Lung (tissue), 12 donors: ENCODE measurements around the gene PRKCZ. TPM values are rescaled to one million over a fixed set of nuclear protein-coding genes. Genes with fewer than 3 reads are reported as not detected.

Experiments
- ATAC-seq: fragments of 200-7000 bp; cut with Tn5 transposase; one replicate; pipeline ENCODE4 v1.9.1; 2020; ENCODE audit warnings: moderate number of reproducible peaks; ENCODE audit not compliant: insufficient read depth, low FRiP score
- DNase-seq, 3 donors: peaks; one replicate each; pipeline ENCODE4 v3.0.0-alpha.2; 2013 to 2017
- H3K27ac ChIP-seq, 2 donors: one replicate each; pipeline ENCODE4 v1.5.1; 2013; ENCODE audit warnings: mild to moderate bottlenecking in 2 of 2, moderate library complexity in 2 of 2, control low read depth in 1 of 2, inconsistent platforms in 1 of 2, low read depth in 1 of 2, low read length in 1 of 2
- H3K27me3 ChIP-seq, 3 donors: one replicate each; pipeline ENCODE4 v1.5.1; 2013; ENCODE audit warnings: low read length in 2 of 3; ENCODE audit not compliant: control insufficient read depth in 3 of 3, insufficient read depth in 3 of 3
- H3K36me3 ChIP-seq, 4 donors: one replicate each; pipeline ENCODE4 v1.5.1; 2013; ENCODE audit warnings: low read length in 4 of 4, mild to moderate bottlenecking in 1 of 4, moderate library complexity in 1 of 4; ENCODE audit not compliant: control insufficient read depth in 4 of 4, insufficient read depth in 4 of 4
- H3K4me1 ChIP-seq, 5 donors: one replicate each; pipeline ENCODE4 v1.5.1; 2013; ENCODE audit warnings: low read length in 5 of 5, mild to moderate bottlenecking in 2 of 5, moderate library complexity in 1 of 5; ENCODE audit not compliant: control insufficient read depth in 5 of 5, insufficient read depth in 5 of 5
- H3K4me3 ChIP-seq: one replicate; pipeline ENCODE4 v1.5.1; 2013; ENCODE audit warnings: mild to moderate bottlenecking, control low read depth, moderate library complexity
- H3K9ac ChIP-seq, 2 donors: one replicate each; pipeline ENCODE4 v1.5.1; 2013; ENCODE audit warnings: low read length in 2 of 2, control low read depth in 1 of 2; ENCODE audit not compliant: insufficient read depth in 1 of 2
- H3K9me3 ChIP-seq, 4 donors: one replicate each; pipeline ENCODE4 v1.5.1; 2013; ENCODE audit warnings: low read length in 3 of 4, mild to moderate bottlenecking in 1 of 4, moderate library complexity in 1 of 4; ENCODE audit not compliant: control insufficient read depth in 4 of 4, insufficient read depth in 3 of 4
- WGBS, 2 donors: extraction: QIAGEN DNeasy Blood & Tissue Kit; methylation state at CpG; one replicate each; pipeline ENCODE4 v1.1.7; 2013; 5-methylcytosine and 5-hydroxymethylcytosine counted together
- polyA plus RNA-seq, 2 donors: library from polyadenylated mRNA; stranded (reverse); fragments of 200-250 nt; gene quantifications; one replicate each; pipeline ENCODE4 v1.2.1, GENCODE V29; 2013
- total RNA-seq, 2 donors: library from RNA; depleted of rRNA in 1 of 2; stranded (reverse); fragments of >200 nt in 1 of 2; gene quantifications; one replicate each; pipeline ENCODE4 v1.2.1, GENCODE V29; 2014 to 2021
- TF ChIP-seq, protein P1 (sequence below): IDR thresholded peaks from 2 replicates; pipeline ENCODE4 v1.5.1; 2012; ENCODE audit warnings: mild to moderate bottlenecking; ENCODE audit errors: control extremely low read depth, extremely low read depth
- donor health status: control.
- donor health status: control.
- donor health status: Bipolar disorder and iron deficiency.
- donor health status: healthy.
- donor health status: DM: yes; HTN: yes; CAD: no.

Gene PRKCZ
- total and polyA plus RNA-seq, 4 donors: 55.2 to 149 (median 117) TPM

DNA sequence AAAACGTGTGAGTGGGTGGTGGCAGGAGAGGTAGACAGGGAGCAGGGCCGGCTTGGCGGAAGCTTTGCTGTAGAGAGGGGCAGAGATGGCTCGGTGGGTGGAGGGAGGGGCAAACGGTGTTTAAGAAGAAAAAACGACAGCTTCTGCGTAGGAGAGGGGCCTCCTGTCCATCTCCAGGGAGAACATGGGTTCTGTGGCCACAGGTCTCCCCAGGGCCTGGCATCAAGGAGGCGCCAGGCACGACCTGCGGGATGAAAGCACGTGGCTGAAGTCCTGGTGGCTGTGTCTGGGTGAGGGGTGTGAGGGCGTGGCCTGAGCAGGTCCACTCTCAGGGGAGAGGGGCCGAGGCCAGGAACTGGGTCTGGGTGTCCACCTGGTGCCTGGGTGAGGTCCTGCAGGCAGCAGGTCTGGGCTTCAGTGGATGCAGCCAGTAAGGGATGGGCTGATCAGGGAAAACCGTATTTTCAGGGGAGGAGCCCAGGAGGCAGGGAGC lies 940 bp upstream of the PRKCZ start:
- Histone ChIP-seq H3K9ac (no peak overlapping the region), H3K27me3 (peaks cover 0 to 9% (median 8%) of the 10 kb centered on the region in 3 donors), H3K36me3 (no peaks in the 10 kb centered on the region), H3K4me3 (no peak overlapping the region), H3K9me3 (no peaks in the 10 kb centered on the region), H3K4me1 (peaks cover 0 to 32% (median 9%) of the 10 kb centered on the region in 5 donors), H3K27ac (peak overlapping the region in 1 of 2 donors; percentile 78)
- ATAC-seq (peak; percentile 9), DNase-seq (peak; percentile 22 to 56 (median 26))
- TF ChIP-seq, protein P1, sequence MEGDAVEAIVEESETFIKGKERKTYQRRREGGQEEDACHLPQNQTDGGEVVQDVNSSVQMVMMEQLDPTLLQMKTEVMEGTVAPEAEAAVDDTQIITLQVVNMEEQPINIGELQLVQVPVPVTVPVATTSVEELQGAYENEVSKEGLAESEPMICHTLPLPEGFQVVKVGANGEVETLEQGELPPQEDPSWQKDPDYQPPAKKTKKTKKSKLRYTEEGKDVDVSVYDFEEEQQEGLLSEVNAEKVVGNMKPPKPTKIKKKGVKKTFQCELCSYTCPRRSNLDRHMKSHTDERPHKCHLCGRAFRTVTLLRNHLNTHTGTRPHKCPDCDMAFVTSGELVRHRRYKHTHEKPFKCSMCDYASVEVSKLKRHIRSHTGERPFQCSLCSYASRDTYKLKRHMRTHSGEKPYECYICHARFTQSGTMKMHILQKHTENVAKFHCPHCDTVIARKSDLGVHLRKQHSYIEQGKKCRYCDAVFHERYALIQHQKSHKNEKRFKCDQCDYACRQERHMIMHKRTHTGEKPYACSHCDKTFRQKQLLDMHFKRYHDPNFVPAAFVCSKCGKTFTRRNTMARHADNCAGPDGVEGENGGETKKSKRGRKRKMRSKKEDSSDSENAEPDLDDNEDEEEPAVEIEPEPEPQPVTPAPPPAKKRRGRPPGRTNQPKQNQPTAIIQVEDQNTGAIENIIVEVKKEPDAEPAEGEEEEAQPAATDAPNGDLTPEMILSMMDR: no peak
- 31 to 39% methylated on average over 14 of the region's 14 CpGs for WGBS, 2 donors

DNA sequence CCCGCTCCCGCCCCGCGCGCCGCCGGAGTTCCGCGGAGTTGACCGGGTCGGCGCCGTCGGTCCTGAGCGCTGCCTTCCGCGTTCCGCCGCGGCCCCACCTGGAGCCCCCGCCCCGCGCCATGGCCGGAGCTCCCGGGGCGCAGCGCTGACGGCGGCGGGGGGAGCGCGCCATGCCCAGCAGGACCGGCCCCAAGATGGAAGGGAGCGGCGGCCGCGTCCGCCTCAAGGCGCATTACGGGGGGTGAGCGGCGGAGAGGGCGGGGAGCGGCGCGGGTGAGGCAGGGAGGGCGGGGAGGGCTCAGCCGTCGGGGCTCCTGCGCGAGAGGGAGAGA lies 216 bp downstream of the PRKCZ start:
- no peak overlapping the region for H3K9ac ChIP-seq

DNA sequence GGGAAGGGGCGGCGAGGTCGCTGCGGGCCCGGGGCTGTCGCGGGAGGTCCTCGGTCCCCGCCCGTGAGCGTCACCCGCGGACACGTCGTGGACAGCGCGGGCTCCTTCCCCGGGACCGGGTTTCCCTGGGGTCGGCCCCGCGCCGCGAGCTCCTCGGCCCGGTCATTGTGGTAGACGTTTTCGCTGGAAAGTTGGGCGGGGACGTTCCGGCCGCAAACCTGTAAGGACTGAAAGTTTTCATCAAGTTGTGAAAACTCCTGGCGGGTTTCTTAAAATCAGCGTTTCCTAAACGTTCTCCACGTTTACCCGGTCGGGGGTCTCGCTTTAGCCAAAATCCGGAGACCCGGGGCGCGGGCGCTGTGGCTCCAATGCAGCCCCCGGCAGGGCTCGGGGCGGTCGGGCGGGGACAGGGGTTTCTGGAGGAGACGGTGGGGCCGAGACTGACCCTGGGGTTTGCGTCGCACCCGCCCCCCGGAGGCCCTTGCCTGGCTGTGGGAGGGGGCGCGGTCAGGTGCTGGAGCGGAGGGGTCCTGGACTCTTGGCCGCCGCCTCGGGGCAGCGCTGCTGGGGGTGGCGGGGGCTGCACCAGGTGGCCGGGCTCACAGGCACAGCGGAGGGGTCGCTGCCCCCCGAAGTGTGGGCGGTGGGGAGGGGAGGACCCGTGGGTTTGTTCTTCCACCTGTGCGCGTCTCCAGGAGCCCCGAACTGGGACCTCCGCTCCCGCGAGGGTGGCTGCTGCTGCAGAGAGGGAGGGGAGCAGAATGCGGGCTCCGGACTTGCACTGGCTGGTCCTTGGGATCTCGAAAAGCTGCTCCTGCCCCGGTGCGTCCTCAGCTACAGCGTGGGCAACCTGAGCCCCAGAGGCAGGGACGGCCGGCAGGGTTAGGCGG lies 827 bp downstream of the PRKCZ start:
- H3K4me3 ChIP-seq: peak overlapping the region; percentile 60
- no peaks in the 10 kb centered on the region for H3K9me3 ChIP-seq
- no peak for DNase-seq
- TF ChIP-seq, protein P1: no peak
- peak overlapping the region in 1 of 2 donors; percentile 89 for H3K27ac ChIP-seq
- 16% methylated on average over 79 to 84 of the region's 84 CpGs for WGBS, 2 donors
- no peak overlapping the region for H3K9ac ChIP-seq
- no peaks in the 10 kb centered on the region for H3K36me3 ChIP-seq
- peaks cover 0 to 9% (median 8%) of the 10 kb centered on the region in 3 donors for H3K27me3 ChIP-seq
- peaks cover 0 to 19% (median 9%) of the 10 kb centered on the region in 5 donors for H3K4me1 ChIP-seq
- ATAC-seq: no peak

More for the DNA sequence above, 216 bp downstream of the PRKCZ start:
- Histone ChIP-seq H3K36me3 (no peaks in the 10 kb centered on the region), H3K4me3 (peak overlapping the region; percentile 60), H3K9me3 (no peaks in the 10 kb centered on the region), H3K27me3 (peaks cover 0 to 9% (median 8%) of the 10 kb centered on the region in 3 donors), H3K4me1 (peaks cover 0 to 25% (median 9%) of the 10 kb centered on the region in 5 donors), H3K27ac (peak overlapping the region in 1 of 2 donors; percentile 89)
- DNase-seq (no peak), ATAC-seq (peak; percentile 1)
- WGBS, 2 donors: 0 to 1% methylated on average over 39 to 51 of the region's 51 CpGs
- TF ChIP-seq, protein P1: no peak
